Muscle layer of colon (tissue), 2 donors: ENCODE data around the gene MAPK10.

ENCODE experiments used
- H3K27ac ChIP-seq: one replicate; pipeline ENCODE4 v1.7.0; 2013; ENCODE audit warnings: low read depth, mild to moderate bottlenecking, low read length, moderate library complexity
- H3K27me3 ChIP-seq, 2 donors: one replicate each; pipeline ENCODE4 v1.7.0; 2013; ENCODE audit warnings: low read length in 2 of 2, mild to moderate bottlenecking in 2 of 2; ENCODE audit not compliant: insufficient read depth in 2 of 2, control insufficient read depth in 1 of 2
- H3K36me3 ChIP-seq: one replicate; pipeline ENCODE4 v1.7.0; 2013; ENCODE audit warnings: mild to moderate bottlenecking, low read length; ENCODE audit not compliant: insufficient read depth
- H3K4me1 ChIP-seq: one replicate; pipeline ENCODE4 v1.7.0; 2013; ENCODE audit warnings: mild to moderate bottlenecking, low read length; ENCODE audit not compliant: insufficient read depth
- H3K4me3 ChIP-seq, 2 donors: one replicate each; pipeline ENCODE4 v1.7.0; 2013; ENCODE audit warnings: low read length in 2 of 2, low read depth in 1 of 2, mild to moderate bottlenecking in 1 of 2, moderate library complexity in 1 of 2
- H3K9ac ChIP-seq: one replicate; pipeline ENCODE4 v1.7.0; 2013; ENCODE audit warnings: low read length
- H3K9me3 ChIP-seq: one replicate; pipeline ENCODE4 v1.7.0; 2013; ENCODE audit warnings: mild to moderate bottlenecking, low read length
- donor health status: abdominal sarcoma.
- donor health status: Adenocarcinoma of cecum.

MAPK10 gene

DNA sequence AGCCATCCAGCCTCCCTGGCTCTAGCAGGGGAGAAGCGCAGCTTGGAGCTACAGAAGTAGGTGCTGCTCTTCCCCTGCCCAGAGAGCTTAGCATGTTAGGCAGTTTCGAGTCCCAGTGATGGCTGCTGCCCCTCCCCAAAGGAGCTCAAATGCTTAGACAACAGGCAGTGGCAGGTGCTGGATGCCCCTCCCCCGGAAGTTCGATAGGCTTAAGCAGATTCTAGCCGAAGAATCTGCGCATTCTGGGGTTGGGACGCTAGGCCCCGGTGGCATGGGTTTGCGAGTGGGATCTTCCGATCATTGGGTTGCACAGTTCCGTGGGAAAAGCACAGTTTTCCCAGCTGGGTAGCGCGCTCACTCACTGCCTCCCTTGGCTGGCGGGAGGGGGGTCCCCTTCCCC is 117.2 kb downstream of the MAPK10 start:
- H3K4me1 ChIP-seq: no peaks in the 10 kb centered on the region

DNA sequence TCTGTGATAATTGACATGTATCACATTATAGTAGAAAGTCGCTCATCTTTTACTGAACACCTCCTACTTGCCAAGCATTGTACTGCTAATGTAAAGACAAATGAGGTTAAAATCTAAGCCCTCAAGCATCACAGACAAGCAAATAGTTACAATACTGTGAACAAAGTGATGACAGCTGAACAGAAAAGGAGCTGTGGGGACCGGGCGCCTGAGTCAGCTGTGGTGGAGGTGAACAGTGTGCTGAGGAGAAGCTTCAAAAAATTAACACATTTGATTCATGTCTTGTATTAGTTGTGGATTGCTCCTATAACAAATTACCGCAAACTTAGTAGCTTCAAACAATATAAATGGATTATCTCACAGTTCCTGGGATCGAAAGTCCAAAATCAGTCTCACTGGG is 124.3 kb downstream of the MAPK10 start:
- Histone ChIP-seq H3K4me3 (no peak overlapping the region), H3K9me3 (no peaks in the 10 kb centered on the region), H3K36me3 (no peaks in the 10 kb centered on the region), H3K27ac (no peak overlapping the region), H3K4me1 (no peaks in the 10 kb centered on the region), H3K27me3 (no peaks in the 10 kb centered on the region), H3K9ac (no peak overlapping the region)

More for the DNA sequence above, 117.2 kb downstream of the MAPK10 start:
- H3K4me3 ChIP-seq: no peak overlapping the region
- H3K27me3 ChIP-seq: no peaks in the 10 kb centered on the region
- H3K9me3 ChIP-seq: no peaks in the 10 kb centered on the region
- H3K9ac ChIP-seq: no peak overlapping the region
- no peaks in the 10 kb centered on the region for H3K36me3 ChIP-seq
- no peak overlapping the region for H3K27ac ChIP-seq

DNA sequence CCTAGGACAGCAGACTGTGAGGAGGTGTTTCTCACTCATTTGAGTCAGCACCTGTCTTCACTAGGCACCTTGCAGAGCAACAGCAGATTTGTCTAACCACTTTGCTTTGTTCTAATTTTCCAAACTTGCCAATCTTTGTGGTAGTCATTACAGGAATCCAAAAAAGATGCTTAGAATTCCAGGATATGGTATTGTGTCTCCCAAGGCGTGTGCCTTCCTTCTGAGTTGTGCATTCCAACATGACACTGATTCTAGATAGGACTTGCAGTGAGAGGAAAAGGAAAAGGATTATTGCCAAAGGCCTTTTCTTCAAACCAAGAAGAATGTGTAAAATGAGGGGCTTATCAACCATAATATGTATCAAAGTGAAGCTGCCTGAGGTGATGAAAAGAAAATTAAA is 126.2 kb downstream of the MAPK10 start:
- no peak overlapping the region for H3K4me3 ChIP-seq
- no peak overlapping the region for H3K9ac ChIP-seq
- no peaks in the 10 kb centered on the region for H3K4me1 ChIP-seq
- no peaks in the 10 kb centered on the region for H3K27me3 ChIP-seq
- H3K9me3 ChIP-seq: no peaks in the 10 kb centered on the region
- no peaks in the 10 kb centered on the region for H3K36me3 ChIP-seq
- H3K27ac ChIP-seq: no peak overlapping the region

- no peak overlapping the region for H3K4me3 ChIP-seq
- H3K9me3 ChIP-seq: no peaks in the 10 kb centered on the region
- H3K9ac ChIP-seq: no peak overlapping the region
- no peak overlapping the region for H3K27ac ChIP-seq
- H3K36me3 ChIP-seq: no peaks in the 10 kb centered on the region
- no peaks in the 10 kb centered on the region for H3K4me1 ChIP-seq
- no peaks in the 10 kb centered on the region for H3K27me3 ChIP-seq
Measured at GRCh38 chr4:86233090-86233489, 126.8 kb downstream of the MAPK10 start.

DNA sequence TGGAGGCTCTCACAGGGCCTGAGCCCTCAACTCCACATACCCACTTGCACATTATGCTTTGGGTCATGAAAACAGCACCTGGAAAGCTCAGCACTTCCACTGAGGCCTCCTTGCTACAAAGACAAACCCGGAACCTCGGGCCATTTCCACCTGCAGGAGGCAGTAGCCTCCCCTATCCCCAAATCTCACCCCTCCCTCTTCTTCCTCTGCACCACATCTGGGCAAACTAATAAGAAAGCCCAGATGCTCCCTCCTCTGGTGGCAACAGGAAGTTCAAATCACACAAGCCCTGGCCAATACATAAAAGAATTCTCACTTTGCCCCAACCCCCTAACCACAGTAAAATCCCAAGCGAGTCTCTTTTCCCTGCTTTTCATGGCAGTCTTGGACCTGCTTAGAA is 136.4 kb downstream of the MAPK10 start:
- H3K9me3 ChIP-seq: no peaks in the 10 kb centered on the region
- no peak overlapping the region for H3K9ac ChIP-seq
- H3K36me3 ChIP-seq: no peaks in the 10 kb centered on the region
- H3K4me1 ChIP-seq: no peaks in the 10 kb centered on the region
- no peak overlapping the region for H3K27ac ChIP-seq
- H3K4me3 ChIP-seq: no peak overlapping the region
- H3K27me3 ChIP-seq: no peaks in the 10 kb centered on the region

GRCh38 chr4:86221002-86221401 is 138.9 kb downstream of the MAPK10 start:
- Histone ChIP-seq H3K9ac (no peak overlapping the region), H3K27me3 (no peaks in the 10 kb centered on the region), H3K27ac (no peak overlapping the region), H3K9me3 (no peaks in the 10 kb centered on the region), H3K4me1 (no peaks in the 10 kb centered on the region), H3K4me3 (no peak overlapping the region), H3K36me3 (no peaks in the 10 kb centered on the region)

DNA sequence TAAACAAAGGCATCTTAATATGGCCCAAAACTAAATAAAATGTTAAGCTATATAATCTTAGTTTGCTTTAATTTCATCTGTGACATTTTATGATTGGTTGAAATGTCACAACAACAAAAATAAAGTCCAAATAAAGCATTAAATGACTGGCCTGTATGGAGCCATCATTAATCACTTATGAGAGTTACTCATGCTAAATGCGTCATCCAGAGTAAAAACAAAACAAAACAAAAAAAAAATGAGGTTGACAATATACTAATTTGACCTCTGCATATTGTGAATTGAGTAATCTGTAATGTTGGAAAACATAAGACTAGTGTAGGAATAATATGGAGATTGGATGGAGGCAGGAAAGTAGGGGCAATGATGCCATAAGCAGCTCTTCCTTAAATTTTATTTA is 139.7 kb downstream of the MAPK10 start:
- H3K27me3 ChIP-seq: no peaks in the 10 kb centered on the region
- no peak overlapping the region for H3K4me3 ChIP-seq
- H3K4me1 ChIP-seq: no peaks in the 10 kb centered on the region
- H3K27ac ChIP-seq: no peak overlapping the region
- no peaks in the 10 kb centered on the region for H3K36me3 ChIP-seq
- no peak overlapping the region for H3K9ac ChIP-seq
- no peaks in the 10 kb centered on the region for H3K9me3 ChIP-seq

GRCh38 chr4:86218746-86219473 is 140.9 kb downstream of the MAPK10 start:
- no peak overlapping the region for H3K9ac ChIP-seq
- H3K4me1 ChIP-seq: no peaks in the 10 kb centered on the region
- no peak overlapping the region for H3K4me3 ChIP-seq
- H3K9me3 ChIP-seq: no peaks in the 10 kb centered on the region
- no peaks in the 10 kb centered on the region for H3K27me3 ChIP-seq
- H3K36me3 ChIP-seq: no peaks in the 10 kb centered on the region
- H3K27ac ChIP-seq: no peak overlapping the region

DNA sequence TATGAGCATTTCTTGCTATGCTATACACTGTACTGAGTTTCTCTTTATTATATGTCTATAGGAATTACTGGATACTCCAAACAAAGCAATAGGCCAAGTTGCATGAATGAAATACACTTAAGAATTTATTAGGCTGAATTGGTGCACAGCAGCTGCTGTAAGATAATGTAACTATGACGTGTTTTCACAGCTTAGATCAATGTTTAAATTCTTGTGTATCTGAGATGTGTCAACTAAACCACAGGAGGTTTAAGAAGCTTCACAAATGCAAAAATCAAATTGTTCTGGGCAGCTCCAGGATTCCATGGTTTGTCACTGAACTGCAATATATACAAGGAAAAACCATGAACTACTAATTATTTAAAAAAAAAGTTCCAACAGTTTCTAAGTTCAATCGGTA is 156.7 kb downstream of the MAPK10 start:
- H3K9ac ChIP-seq: no peak overlapping the region
- no peaks in the 10 kb centered on the region for H3K4me1 ChIP-seq
- no peak overlapping the region for H3K4me3 ChIP-seq
- H3K9me3 ChIP-seq: no peaks in the 10 kb centered on the region
- H3K27me3 ChIP-seq: no peaks in the 10 kb centered on the region
- H3K36me3 ChIP-seq: no peaks in the 10 kb centered on the region
- H3K27ac ChIP-seq: no peak overlapping the region

DNA sequence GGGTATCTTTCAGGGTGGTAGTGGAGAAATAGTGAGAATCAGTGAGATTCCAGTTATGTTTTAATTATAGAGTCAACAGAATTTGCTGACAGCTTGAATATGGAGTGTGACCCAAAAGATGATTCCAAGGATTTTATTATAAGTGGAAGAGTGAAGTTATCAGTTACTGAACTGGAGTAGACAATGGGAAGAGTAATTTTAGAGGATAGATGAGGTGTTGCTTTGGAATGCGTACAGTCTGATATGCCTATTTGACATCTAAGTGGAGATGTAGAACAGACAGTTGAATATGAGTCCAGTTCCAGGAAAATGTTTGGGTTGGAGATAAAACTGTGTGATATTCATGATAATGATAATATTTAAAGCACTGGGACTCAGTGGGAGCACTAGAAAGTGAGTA is 174.2 kb downstream of the MAPK10 start:
- no peak overlapping the region for H3K4me3 ChIP-seq
- H3K27ac ChIP-seq: no peak overlapping the region
- H3K9me3 ChIP-seq: no peaks in the 10 kb centered on the region
- H3K27me3 ChIP-seq: no peaks in the 10 kb centered on the region
- no peak overlapping the region for H3K9ac ChIP-seq
- no peaks in the 10 kb centered on the region for H3K4me1 ChIP-seq
- no peaks in the 10 kb centered on the region for H3K36me3 ChIP-seq

DNA sequence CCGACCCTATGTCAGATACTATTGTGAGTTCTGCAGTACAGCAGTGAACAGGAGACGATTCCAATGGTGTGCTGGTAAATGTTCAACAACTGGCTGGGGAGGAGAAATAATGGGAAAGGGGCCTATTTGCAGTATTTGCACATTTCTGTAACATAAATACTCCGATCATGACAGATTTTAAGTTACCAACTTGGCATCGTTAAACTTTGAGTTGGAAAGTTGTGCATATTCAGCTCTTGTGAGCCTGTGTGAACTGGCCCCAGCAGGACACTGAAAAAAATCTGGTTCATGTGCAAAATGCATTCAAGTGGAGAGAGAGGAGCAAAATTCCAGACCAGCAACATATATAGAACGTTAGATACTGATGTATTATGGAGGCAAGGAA is 175.0 kb downstream of the MAPK10 start:
- Histone ChIP-seq H3K27me3 (no peaks in the 10 kb centered on the region), H3K9me3 (no peaks in the 10 kb centered on the region), H3K4me1 (no peaks in the 10 kb centered on the region), H3K27ac (no peak overlapping the region), H3K36me3 (no peaks in the 10 kb centered on the region), H3K4me3 (no peak overlapping the region), H3K9ac (no peak overlapping the region)

GRCh38 chr4:86184216-86184900 is 175.5 kb downstream of the MAPK10 start:
- H3K4me3 ChIP-seq: no peak overlapping the region
- no peaks in the 10 kb centered on the region for H3K27me3 ChIP-seq
- H3K36me3 ChIP-seq: no peaks in the 10 kb centered on the region
- H3K4me1 ChIP-seq: no peaks in the 10 kb centered on the region
- H3K27ac ChIP-seq: no peak overlapping the region
- H3K9me3 ChIP-seq: no peaks in the 10 kb centered on the region
- no peak overlapping the region for H3K9ac ChIP-seq
